ENCODE results near the gene VIM.
A peak's percentile ranks its signal among the peaks of the same experiment; 100 is the strongest.

The VIM gene

DNA sequence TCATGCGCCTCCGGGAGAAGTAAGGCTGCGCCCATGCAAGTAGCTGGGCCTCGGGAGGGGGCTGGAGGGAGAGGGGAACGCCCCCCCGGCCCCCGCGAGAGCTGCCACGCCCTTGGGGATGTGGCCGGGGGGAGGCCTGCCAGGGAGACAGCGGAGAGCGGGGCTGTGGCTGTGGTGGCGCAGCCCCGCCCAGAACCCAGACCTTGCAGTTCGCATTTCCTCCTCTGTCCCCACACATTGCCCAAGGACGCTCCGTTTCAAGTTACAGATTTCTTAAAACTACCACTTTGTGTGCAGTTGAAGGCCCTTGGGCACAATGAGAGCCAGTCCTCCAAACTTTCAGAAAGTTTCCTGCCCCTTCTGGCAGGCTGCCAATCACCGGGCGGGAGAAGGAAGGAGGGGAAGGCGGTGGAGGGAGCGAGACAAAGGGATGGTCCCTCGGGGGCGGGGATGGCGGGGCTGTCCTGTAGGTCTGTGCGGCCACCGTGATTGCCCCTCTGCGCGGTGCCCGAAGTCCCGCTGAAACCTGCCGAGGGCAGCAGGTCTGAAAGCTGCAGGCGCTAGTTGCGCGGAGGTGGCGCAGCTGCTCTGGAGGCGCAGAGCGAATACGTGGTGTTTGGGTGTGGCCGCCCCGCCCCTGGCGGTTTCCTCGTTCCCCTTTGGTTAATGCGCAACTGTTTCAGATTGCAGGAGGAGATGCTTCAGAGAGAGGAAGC, 2.1 kb downstream of the VIM start:
- TF ChIP-seq CTCF (conservative IDR thresholded peaks at IDR 0.05; ENCODE audit: low read length): no peak; the same call in 1 of the 2 replicates
- H3K4me3 ChIP-seq (ENCODE audit: low read length): peak overlapping the region; percentile 99
- DNase-seq (ENCODE audit: low read depth): peak; percentile 76

DNA sequence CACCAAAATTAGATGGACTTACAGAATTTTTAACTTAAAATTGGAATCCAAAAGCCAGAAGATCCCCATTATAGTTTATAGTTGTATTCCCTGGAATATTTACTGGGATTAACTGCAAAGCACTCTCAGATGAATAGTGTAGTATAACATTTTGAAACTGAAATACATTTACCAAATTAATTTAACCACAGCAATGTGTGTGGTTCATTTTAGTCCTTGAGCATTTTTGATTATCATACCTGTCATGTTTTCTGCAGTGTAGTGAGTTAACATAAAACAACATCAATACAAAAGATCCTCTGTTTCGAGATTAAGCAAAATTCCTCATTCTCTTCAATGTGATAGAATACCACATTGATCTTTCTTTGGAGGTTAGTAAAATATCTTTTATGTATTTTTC, 3.7 kb downstream of the VIM start:
- no peak for DNase-seq (ENCODE audit: low read depth)
- H3K4me3 ChIP-seq (ENCODE audit: low read length): peak overlapping the region; percentile 99
- no peak for TF ChIP-seq CTCF (conservative IDR thresholded peaks at IDR 0.05; ENCODE audit: low read length)

DNA sequence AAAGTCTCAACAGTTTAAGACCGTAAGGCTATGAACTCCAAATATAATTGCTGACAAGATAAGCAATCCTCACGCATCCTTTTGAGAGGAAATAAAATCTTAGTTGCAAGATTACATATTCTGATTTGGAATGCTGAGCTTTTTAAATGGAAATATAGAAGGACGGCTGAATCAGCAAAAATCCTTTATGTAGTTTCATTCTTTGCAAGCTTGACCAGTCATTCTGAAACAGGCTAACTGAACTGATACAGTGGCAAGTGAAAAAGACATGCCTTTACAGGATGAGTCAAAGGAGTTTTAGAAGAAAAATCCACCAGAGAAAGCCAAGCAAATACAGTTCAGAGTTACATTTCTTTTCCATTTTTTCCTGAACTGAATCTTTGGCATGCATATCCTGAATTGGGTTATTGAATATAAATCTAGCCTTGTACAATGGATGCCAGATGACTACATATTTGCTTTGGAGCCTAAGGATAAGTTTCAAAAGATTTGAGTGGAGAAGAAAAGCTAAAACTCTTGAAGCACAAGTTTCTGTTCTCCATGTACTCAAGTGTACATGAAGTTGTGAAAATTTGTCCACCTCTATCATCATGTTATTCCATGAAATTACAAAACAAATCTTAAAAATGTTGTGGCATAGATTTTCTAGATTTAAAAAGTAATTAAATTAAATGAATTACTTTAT, 4.4 kb downstream of the VIM start:
- H3K4me3 ChIP-seq (ENCODE audit: low read length): peak overlapping the region; percentile 99
- no peak for DNase-seq (ENCODE audit: low read depth)
- no peak for TF ChIP-seq CTCF (conservative IDR thresholded peaks at IDR 0.05; ENCODE audit: low read length)

DNA sequence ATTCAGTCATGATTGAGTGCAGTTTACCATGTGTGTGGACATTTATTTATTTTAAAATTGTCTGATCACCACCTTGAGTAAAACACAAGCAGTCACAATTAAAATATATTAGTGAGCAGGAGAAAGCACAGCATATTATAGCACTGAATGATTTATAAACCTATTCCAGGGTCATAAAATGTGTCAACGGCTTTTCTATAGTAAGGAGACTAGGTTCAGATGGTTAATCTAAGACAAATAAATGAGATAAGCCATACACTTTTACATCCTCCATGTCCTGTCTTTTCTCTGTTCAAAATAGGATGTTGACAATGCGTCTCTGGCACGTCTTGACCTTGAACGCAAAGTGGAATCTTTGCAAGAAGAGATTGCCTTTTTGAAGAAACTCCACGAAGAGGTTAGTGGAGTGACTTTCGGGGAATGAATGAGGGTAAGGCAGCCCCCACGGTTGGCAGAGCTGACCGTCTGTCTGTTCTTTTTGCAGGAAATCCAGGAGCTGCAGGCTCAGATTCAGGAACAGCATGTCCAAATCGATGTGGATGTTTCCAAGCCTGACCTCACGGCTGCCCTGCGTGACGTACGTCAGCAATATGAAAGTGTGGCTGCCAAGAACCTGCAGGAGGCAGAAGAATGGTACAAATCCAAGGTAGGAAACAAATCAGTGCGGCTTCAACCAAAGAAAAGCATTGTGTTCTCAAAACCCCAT, 5.4 kb downstream of the VIM start:
- peak overlapping the region; percentile 99 for H3K4me3 ChIP-seq (ENCODE audit: low read length)
- TF ChIP-seq CTCF (conservative IDR thresholded peaks at IDR 0.05; ENCODE audit: low read length): no peak; the same call in 1 of the 2 replicates
- DNase-seq (ENCODE audit: low read depth): peak; percentile 66

- no peak for DNase-seq (ENCODE audit: low read depth)
- 0 out of 2 replicates have a peak, but pooled peaks have one; percentile 7 for TF ChIP-seq CTCF (conservative IDR thresholded peaks at IDR 0.05; ENCODE audit: low read length)
- H3K4me3 ChIP-seq (ENCODE audit: low read length): peak overlapping the region; percentile 99
These were observed 6.4 kb downstream of the VIM start for GRCh38 chr10:17234431-17234945.

DNA sequence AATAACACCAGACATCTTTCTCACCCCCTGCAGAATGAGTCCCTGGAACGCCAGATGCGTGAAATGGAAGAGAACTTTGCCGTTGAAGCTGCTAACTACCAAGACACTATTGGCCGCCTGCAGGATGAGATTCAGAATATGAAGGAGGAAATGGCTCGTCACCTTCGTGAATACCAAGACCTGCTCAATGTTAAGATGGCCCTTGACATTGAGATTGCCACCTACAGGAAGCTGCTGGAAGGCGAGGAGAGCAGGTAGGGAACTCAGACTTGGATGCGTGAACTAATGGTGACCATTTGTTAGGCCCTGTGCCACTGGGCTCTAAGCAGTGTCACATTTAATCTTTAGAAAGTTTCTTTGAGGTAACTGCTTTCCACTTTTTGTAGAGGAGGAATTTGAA, 7.1 kb downstream of the VIM start:
- peak; percentile 53 for DNase-seq (ENCODE audit: low read depth)
- H3K4me3 ChIP-seq (ENCODE audit: low read length): peak overlapping the region; percentile 99
- peak; percentile 46 for TF ChIP-seq CTCF (conservative IDR thresholded peaks at IDR 0.05; ENCODE audit: low read length)

Data from AG10803 (cell line).